HFFc6 (cell line): ENCODE data around the gene OR4N2. TPM values are rescaled to one million over a fixed set of nuclear protein-coding genes. Genes with fewer than 3 reads are reported as not detected.
"Not testable (repeated sequence)": the region's sequence is repeated elsewhere in the genome, so short reads cannot be mapped to it uniquely, and the experiment has no call there.

Experiments used
- DNase-seq: peaks from one replicate; pipeline ENCODE4 v3.0.0-alpha.2; 2018
- H3K27ac Mint-ChIP-seq: 2 replicates; pipeline ENCODE4 v1.8.0; 2020; ENCODE audit warnings: mild to moderate bottlenecking, mixed read lengths
- H3K27me3 Mint-ChIP-seq: 2 replicates; pipeline ENCODE4 v1.8.0; 2021; ENCODE audit warnings: mild to moderate bottlenecking, moderate library complexity, mixed read lengths; ENCODE audit not compliant: insufficient read depth
- H3K36me3 Mint-ChIP-seq: 2 replicates; pipeline ENCODE4 v1.8.0; 2021; ENCODE audit warnings: low read depth, mixed read lengths
- H3K4me1 Mint-ChIP-seq: 2 replicates; pipeline ENCODE4 v1.8.0; 2020; ENCODE audit warnings: low read depth, mixed read lengths
- H3K4me3 Mint-ChIP-seq: 2 replicates; pipeline ENCODE4 v1.8.0; 2020; ENCODE audit warnings: mild to moderate bottlenecking, moderate library complexity, mixed read lengths
- H3K9me3 Mint-ChIP-seq: 2 replicates; pipeline ENCODE4 v1.8.0; 2020; ENCODE audit warnings: mild to moderate bottlenecking, mixed read lengths
- total RNA-seq, 6 experiments: library from RNA; stranded (reverse); fragmentation: NEBNext Ultra II Directional; extraction: Animal tissue kit (Norgen Biotek cat#: 25700); gene quantifications; 2 replicates in 1 of 6; 3 replicates in 5 of 6; pipeline ENCODE4 v1.2.3, GENCODE V29; 2021
- TF ChIP-seq, protein P1 (sequence below): fragments of 200-600 bp; sonication (generic); IDR thresholded peaks from 2 replicates; pipeline ENCODE4 v1.5.0; 2021; ENCODE audit warnings: antibody characterized with exemption, mild to moderate bottlenecking

OR4N2 gene
- total RNA-seq, 6 experiments from 2014 or later: not detected

DNA sequence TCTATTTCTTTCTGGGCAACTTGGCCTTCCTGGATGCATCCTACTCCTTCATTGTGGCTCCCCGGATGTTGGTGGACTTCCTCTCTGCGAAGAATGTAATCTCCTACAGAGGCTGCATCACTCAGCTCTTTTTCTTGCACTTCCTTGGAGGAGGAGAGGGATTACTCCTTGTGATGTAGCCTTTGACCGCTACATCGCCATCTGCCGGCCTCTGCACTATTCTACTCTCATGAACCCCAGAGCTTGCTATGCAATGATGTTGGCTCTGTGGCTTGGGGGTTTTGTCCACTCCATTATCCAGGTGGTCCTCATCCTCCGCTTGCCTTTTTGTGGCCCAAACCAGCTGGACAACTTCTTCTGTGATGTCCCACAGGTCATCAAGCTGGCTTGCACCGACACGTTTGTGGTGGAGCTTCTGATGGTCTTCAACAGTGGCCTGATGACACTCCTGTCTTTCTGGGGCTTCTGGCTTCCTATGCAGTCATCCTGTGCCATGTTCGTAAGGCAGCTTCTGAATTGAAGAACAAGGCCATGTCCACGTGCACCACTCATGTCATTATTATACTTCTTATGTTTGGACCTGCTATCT is 7.0 kb upstream of the OR4N2 start:
- not testable (repeated sequence) for H3K4me3 Mint-ChIP-seq, DNase-seq, H3K27me3 Mint-ChIP-seq, H3K27ac Mint-ChIP-seq, H3K36me3 Mint-ChIP-seq, H3K4me1 Mint-ChIP-seq
- peaks cover 25% of the 10 kb centered on the region for H3K9me3 Mint-ChIP-seq

- H3K36me3 Mint-ChIP-seq: no peaks in the 10 kb centered on the region; the same call in 1 of the 2 replicates
- H3K9me3 Mint-ChIP-seq: peaks cover 28% of the 10 kb centered on the region
- TF ChIP-seq, protein P1, sequence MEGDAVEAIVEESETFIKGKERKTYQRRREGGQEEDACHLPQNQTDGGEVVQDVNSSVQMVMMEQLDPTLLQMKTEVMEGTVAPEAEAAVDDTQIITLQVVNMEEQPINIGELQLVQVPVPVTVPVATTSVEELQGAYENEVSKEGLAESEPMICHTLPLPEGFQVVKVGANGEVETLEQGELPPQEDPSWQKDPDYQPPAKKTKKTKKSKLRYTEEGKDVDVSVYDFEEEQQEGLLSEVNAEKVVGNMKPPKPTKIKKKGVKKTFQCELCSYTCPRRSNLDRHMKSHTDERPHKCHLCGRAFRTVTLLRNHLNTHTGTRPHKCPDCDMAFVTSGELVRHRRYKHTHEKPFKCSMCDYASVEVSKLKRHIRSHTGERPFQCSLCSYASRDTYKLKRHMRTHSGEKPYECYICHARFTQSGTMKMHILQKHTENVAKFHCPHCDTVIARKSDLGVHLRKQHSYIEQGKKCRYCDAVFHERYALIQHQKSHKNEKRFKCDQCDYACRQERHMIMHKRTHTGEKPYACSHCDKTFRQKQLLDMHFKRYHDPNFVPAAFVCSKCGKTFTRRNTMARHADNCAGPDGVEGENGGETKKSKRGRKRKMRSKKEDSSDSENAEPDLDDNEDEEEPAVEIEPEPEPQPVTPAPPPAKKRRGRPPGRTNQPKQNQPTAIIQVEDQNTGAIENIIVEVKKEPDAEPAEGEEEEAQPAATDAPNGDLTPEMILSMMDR: no peak
- DNase-seq: no peak
- H3K27ac Mint-ChIP-seq: no peak overlapping the region
- H3K27me3 Mint-ChIP-seq: no peaks in the 10 kb centered on the region; the same call in 1 of the 2 replicates
- no peak overlapping the region for H3K4me3 Mint-ChIP-seq
- no peaks in the 10 kb centered on the region for H3K4me1 Mint-ChIP-seq
These were observed 3.7 kb upstream of the OR4N2 start for GRCh38 chr14:19799880-19800279.

DNA sequence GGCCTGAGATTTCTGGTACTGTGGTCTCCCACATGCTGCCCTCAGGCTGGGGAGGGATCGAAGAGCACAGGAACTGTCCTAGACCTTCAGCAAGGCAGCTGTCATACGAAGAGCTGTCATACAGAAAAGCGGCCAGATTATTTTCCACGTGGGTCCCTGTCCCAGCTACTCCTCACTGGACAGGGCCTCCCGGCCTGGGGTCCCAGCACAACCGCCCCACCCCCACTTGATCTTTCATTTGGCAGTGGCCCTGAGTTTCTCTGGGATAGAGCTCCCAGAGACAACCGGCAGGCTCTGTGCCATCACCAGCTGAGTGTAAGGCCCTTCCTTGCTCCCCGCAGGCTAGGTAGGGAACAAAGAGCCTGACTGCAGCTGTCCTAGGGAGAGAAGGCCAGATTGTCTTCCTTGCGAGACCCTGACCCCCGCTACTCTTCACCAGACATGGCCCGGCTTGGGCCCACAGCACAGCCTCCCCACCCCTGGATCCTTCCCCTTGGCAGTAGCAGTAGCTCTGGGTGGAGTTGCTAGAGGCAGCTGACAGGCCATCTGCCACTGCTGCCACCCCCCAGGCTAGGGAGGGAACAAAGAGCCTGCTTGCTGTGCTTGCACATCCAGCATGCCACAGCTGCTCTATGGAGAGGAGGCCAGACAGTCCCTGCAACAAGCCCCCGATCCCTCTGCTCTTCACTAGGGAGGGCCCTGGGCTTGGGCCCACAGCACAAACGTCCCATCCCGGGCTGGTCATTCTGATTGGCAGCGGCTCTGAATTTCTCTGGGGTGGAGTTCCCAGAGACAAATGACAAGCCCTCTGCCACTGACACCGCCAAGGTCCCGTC is 3.1 kb upstream of the OR4N2 start:
- Mint-ChIP-seq H3K36me3 (no peaks in the 10 kb centered on the region; the same call in 1 of the 2 replicates), H3K4me1 (no peaks in the 10 kb centered on the region), H3K9me3 (peaks cover 28% of the 10 kb centered on the region), H3K4me3 (no peak overlapping the region), H3K27ac (no peak overlapping the region), H3K27me3 (no peaks in the 10 kb centered on the region; the same call in 1 of the 2 replicates)
- TF ChIP-seq, protein P1: no peak
- no peak for DNase-seq

DNA sequence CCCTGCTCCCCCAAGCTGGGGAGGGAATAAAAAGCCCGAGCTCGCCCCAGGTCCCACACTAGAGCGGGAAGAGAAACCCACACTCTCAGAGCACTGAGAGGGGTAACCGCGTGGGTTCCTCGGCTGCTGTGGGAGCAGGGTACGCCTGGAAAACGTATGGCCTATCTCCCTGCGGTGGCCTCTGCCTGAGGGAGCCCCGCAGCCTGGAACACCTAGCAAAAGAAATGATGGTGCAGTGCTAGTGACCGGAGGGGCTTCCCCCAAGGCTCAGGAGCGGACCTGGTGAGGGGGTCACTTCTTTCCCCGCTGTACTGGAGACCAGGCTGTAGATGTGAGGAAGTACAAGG is 2.5 kb upstream of the OR4N2 start:
- no peak overlapping the region for H3K4me3 Mint-ChIP-seq
- H3K36me3 Mint-ChIP-seq: no peaks in the 10 kb centered on the region; the same call in 1 of the 2 replicates
- TF ChIP-seq, protein P1: no peak
- no peaks in the 10 kb centered on the region; the same call in 1 of the 2 replicates for H3K27me3 Mint-ChIP-seq
- H3K4me1 Mint-ChIP-seq: no peaks in the 10 kb centered on the region
- no peak overlapping the region for H3K27ac Mint-ChIP-seq
- no peak for DNase-seq
- H3K9me3 Mint-ChIP-seq: peaks cover 28% of the 10 kb centered on the region

- H3K4me3 Mint-ChIP-seq, H3K4me1 Mint-ChIP-seq: not testable (repeated sequence)
These were observed 9.8 kb downstream of the OR4N2 start for GRCh38 chr14:19813171-19813920.

GRCh38 chr14:19819879-19820278 is 16.3 kb downstream of the OR4N2 start:
- Mint-ChIP-seq H3K36me3 (peaks cover 12% of the 10 kb centered on the region), H3K9me3 (peaks cover 28% of the 10 kb centered on the region)
- not testable (repeated sequence) for H3K4me1 Mint-ChIP-seq, H3K27ac Mint-ChIP-seq, H3K27me3 Mint-ChIP-seq, H3K4me3 Mint-ChIP-seq, DNase-seq

More at GRCh38 chr14:19813171-19813920, 9.8 kb downstream of the OR4N2 start:
- not testable (repeated sequence) for H3K27ac Mint-ChIP-seq, H3K36me3 Mint-ChIP-seq, H3K27me3 Mint-ChIP-seq, DNase-seq
- H3K9me3 Mint-ChIP-seq: peaks cover 31% of the 10 kb centered on the region

DNA sequence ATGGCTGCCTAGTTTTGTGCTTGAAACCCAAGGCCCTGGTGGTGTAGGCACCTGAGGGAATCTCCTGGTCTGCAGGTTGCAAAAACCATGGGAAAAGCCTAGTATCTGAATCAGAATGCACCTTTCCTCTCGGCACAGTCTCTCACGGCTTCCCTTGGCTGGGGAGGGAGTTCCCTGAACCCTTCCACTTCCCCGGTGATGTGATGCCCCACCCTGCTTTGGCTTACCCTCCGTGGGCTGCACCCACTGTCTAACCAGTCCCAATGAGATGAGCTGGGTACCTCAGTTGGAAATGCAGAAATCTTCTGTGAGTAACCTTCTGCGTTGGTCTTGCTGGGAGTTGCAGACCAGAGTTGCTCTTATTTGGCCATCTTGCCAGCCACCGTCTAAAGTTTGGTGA is 17.4 kb downstream of the OR4N2 start:
- peaks cover 12% of the 10 kb centered on the region for H3K36me3 Mint-ChIP-seq
- H3K27ac Mint-ChIP-seq, H3K27me3 Mint-ChIP-seq, DNase-seq, H3K4me1 Mint-ChIP-seq, H3K4me3 Mint-ChIP-seq: not testable (repeated sequence)
- H3K9me3 Mint-ChIP-seq: peaks cover 28% of the 10 kb centered on the region
